HG03196 (cell line): Measurements from ENCODE around the gene ANO4.

Source experiments
- ATAC-seq: cut with Tn5 transposase; IDR thresholded peaks from one replicate; pipeline ENCODE4 v1.9.1; 2021; ENCODE audit not compliant: unreplicated experiment

ANO4 gene

GRCh38 chr12:100794441-100795173 lies at the start of gene ANO4:
Gene ANO4 (plus strand): TSS chr12:100794776. CDS start chr12:100901786, 107,010 bp downstream.
- ATAC-seq: no peak

GRCh38 chr12:100745378-100746071 lies 49.1 kb upstream of the ANO4 start:
- ATAC-seq: no peak

DNA sequence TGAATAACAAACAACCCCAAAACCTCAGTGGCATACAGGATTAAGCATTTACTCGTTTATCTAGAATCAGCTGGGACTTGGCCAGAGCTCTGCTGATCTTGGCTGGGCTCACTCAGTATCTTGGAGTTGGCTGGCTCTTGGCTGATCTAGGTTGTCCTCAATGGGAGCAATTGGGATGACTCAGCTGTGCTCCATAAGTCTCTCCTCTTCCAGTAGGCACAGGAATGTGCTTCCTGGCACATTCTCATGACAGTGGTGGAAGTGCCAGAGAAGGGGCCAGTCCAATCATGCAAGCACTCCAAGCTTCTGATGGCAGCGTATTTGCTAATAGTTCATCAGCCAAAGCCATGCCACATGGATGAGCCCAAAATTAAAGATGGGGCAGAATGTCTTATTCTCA lies 41.7 kb upstream of the ANO4 start:
- ATAC-seq: no peak

DNA sequence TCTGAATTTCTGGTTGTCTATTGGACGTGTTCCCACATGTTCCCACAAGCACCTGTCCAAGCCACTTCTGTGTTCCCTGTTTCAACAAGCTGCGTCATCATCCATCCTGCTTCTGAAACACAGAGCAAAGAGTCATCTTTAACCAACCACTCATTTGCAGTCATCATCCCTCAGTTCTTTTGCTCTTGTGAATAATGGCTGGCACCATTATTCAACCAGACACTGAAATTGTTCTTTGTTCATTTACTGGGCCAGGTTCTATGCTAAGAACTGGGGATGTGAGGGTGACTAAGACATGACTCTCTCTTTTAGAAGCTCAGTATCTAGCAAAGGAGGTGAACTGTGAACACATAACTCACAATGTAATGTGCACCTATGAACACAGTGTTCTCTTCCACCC lies 40.7 kb upstream of the ANO4 start:
- no peak for ATAC-seq

- ATAC-seq: no peak
Measured at GRCh38 chr12:100755186-100755585, 39.4 kb upstream of the ANO4 start.

DNA sequence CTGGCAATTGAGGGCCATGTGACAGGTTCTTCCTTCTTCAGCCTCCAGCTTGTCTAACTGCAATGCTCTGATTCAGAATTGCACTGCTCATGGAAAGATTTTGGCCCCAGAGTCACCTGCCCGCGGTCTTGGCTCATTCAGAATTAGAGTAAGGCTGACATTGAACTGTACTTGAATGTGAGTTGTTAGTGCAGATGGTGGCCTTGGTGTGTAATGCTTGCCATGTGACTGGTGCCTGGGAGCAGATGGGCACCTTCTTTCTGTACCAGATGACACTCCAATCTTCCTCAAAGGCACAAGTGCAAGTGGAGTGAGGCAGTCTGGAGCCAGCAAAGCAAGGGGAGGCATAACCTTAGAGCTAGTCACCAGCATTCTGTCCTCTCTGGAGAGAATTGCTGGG lies 36.5 kb upstream of the ANO4 start:
- ATAC-seq: no peak

DNA sequence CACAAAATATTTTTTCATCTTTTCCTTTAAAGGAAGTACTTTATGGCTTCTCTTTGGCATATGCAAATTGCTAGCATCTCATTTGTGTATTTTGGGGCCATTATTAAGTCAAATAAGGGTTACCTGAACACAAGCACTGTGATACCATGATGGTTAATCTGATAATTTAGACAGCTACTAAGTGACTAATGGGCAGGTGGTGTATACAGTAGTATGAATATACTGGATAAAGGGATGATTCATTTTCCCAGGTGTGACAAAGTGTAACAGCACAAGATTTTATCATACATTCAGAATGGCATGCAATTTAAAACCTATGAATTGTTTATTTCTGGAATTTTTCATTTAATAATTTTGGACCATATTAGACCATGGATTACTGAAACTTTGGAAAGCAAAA lies 27.2 kb upstream of the ANO4 start:
- no peak for ATAC-seq

- no peak for ATAC-seq
Measured at GRCh38 chr12:100767950-100768349, 26.6 kb upstream of the ANO4 start.

DNA sequence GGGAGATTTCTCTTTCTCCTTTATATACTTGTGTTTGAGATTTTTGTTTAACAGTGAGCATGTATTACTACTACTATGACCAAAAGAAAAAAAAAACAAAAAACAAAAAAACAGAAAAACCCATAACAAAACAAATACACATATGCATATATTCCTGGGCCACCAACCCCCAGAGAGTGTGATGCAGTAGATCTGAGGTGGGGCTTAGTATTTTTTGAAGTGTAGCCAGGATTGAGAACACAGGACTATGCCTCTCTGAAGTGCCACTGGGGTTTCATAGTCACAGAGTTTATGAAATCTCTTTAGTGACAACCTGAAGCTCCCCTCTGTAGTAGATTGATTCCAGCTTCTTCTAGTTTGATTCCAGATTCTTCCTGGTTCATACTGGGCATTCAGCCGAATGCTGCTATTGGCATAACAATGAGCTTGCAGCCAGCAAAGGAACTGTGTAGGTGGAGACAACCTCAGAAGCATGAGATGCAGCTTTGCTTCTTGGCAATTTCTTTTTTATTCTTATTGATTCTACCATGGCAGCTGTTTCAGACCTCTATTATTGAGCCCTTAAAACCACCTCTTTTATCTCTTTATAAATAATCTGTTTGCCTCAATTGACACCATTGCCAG lies 15.5 kb upstream of the ANO4 start:
- no peak for ATAC-seq

DNA sequence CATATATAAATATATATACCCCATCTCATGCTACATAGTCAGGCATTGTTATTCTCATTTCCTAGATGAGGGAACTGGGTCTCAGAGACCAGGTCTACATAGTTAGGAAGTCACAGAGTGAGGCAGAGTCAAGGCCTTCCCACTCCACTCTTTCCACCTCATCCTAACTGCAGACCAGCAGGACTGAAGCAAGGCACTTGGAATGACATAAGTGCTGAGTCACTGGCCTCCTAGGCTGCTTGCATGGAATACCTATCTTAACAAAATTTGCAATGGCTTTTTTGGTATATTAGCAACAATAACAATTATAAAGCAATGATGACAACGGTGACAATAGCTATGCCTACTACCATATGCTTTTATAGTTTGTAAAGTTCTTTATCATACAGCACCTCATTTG lies 5.4 kb upstream of the ANO4 start:
- ATAC-seq: no peak

DNA sequence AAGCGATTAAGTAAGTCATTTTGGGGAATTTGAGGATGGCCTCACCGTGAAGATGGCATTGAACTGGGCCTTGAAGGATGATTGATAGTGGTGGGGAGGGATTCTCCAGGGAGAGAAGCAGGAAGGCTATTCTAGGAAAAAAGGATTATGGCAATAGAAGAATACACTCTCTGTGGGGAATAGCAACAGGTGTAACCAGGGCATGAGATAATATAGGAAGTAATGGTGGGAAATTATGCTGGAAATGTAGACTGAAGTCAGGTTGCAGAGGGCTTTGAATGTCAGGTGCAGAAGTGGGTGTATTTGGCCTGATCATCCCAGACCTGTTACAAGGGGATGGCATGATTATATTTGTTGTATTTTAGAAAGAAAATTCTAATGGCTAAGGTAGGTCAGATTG lies 4.6 kb upstream of the ANO4 start:
- no peak for ATAC-seq

- no peak for ATAC-seq
Measured at GRCh38 chr12:100790552-100790951, 4.0 kb upstream of the ANO4 start.

DNA sequence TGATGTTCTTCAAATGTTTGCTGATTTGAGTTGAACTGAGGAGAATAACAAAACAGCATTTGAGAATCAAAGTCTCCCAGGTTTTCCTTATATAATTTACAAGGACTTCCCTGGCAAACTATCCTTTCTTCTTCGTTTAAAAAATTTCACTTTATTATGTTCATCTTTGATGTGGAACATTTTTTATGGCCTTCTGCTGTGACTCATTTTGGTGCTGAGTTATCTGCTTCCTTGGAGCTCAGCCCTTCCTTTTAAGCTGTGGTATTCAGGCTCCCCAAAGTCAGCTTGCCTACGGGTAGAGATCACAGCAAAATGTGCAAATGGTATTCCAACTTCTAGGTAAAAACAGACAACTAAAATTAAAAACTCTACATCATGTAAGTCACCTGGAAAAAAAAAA lies 1.4 kb upstream of the ANO4 start:
- ATAC-seq: no peak

DNA sequence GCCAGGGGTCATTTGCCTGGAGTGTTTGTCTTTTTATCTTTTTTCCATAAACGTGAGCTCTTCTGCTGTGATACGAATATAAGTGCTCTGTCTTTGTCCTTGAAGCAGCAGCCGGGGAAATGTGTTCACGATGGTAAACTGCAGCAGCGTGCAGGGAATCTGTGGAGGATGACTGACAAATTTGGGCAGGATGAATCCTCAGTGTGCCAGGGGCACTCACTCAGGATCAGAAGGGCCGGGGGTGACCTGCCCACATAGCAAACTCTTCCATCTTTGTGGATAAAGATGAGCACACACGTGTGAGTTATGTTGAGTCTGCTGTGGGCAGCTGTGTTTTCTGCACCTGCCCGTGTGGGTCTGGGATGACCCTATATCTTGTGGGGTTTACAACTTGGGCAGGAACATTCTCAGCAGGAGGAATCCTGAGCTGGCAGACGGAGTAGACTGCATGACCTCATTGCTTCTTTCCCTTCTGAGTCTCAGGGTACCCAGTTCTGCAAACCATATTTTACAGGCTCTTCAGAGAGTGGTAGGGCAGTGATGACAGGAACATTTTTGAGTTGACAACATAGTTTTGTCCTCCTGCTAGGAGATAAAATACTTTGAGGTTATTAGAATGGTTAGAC lies 711 bp downstream of the ANO4 start:
- no peak for ATAC-seq

GRCh38 chr12:100795800-100796179 lies 1.2 kb downstream of the ANO4 start:
- ATAC-seq: no peak

GRCh38 chr12:100796621-100797020 lies 2.0 kb downstream of the ANO4 start:
- ATAC-seq: no peak

- no peak for ATAC-seq
Measured at GRCh38 chr12:100797246-100797645, 2.7 kb downstream of the ANO4 start.

- no peak for ATAC-seq
Measured at GRCh38 chr12:100797786-100798185, 3.2 kb downstream of the ANO4 start.

- no peak for ATAC-seq
Measured at GRCh38 chr12:100798286-100799160, 3.9 kb downstream of the ANO4 start.

GRCh38 chr12:100799770-100800169 lies 5.2 kb downstream of the ANO4 start:
- no peak for ATAC-seq

DNA sequence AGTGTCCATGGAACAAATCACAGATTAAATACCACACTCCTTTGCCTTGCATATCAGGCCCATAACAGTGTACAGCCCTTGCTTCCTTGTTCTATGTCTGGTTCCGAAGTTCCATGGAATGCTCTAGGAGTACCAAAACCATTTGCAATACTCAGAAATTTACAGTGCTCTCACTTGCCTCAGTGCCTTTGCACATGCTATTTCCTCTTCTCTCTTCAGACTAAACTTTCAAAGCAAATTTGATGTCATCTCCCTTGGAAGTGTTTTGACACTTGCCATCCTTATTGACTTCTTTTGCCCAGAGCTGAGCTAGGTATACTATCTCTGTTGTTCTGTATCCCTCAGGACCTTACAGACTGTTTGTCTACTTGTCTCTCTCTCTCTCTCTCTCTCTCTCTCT lies 6.1 kb downstream of the ANO4 start:
- no peak for ATAC-seq
